GM21825 (cell line): ENCODE measurements around the gene TPK1.
"Not testable (repeated sequence)": the region's sequence is repeated elsewhere in the genome, so short reads cannot be mapped to it uniquely, and the experiment has no call there.

Source experiments
- ATAC-seq: cut with Tn5 transposase; IDR thresholded peaks from one replicate; pipeline ENCODE4 v1.9.1; 2021; ENCODE audit warnings: mild to moderate bottlenecking, moderate library complexity; ENCODE audit not compliant: unreplicated experiment

TPK1 gene

GRCh38 chr7:144428431-144428830 is 407.4 kb downstream of the TPK1 start:
- ATAC-seq, result no peak

- not testable (repeated sequence) for ATAC-seq
Measured at GRCh38 chr7:144427539-144427938, 408.3 kb downstream of the TPK1 start.

GRCh38 chr7:144418931-144419330 is 416.9 kb downstream of the TPK1 start:
- ATAC-seq, result not testable (repeated sequence)

GRCh38 chr7:144416341-144416740 is 419.5 kb downstream of the TPK1 start:
- ATAC-seq, result no peak

GRCh38 chr7:144415858-144416257 is 420.0 kb downstream of the TPK1 start:
- ATAC-seq, result no peak

- ATAC-seq, result no peak
Measured at GRCh38 chr7:144414815-144415214, 421.0 kb downstream of the TPK1 start.

- ATAC-seq, result no peak
Measured at GRCh38 chr7:144410441-144410840, 425.4 kb downstream of the TPK1 start.

GRCh38 chr7:144408121-144408520 is 427.7 kb downstream of the TPK1 start:
- ATAC-seq, result no peak

- no peak for ATAC-seq
Measured at GRCh38 chr7:144407266-144407931, 428.5 kb downstream of the TPK1 start.

GRCh38 chr7:144404946-144405345 is 430.9 kb downstream of the TPK1 start:
- no peak for ATAC-seq

GRCh38 chr7:144403649-144404061 is 432.2 kb downstream of the TPK1 start, which contains the start of gene NOBOX:
Gene NOBOX (minus strand): TSS chr7:144403693.
- no peak for ATAC-seq

GRCh38 chr7:144403102-144403501 is 432.8 kb downstream of the TPK1 start:
- ATAC-seq, result no peak
